ENCODE results near the gene DAAM2.

Gene DAAM2

GRCh38 chr6:39851331-39851730, 59.2 kb downstream of the DAAM2 start:
- H4K20me1 ChIP-seq (ENCODE audit: insufficient read depth, low read length, poor library complexity, severe bottlenecking): no peaks in the 10 kb centered on the region
- no peak for TF ChIP-seq EZH2phosphoT487 (IDR thresholded peaks at IDR 0.05; ENCODE audit: borderline replicate concordance)
- TF ChIP-seq, protein P1, sequence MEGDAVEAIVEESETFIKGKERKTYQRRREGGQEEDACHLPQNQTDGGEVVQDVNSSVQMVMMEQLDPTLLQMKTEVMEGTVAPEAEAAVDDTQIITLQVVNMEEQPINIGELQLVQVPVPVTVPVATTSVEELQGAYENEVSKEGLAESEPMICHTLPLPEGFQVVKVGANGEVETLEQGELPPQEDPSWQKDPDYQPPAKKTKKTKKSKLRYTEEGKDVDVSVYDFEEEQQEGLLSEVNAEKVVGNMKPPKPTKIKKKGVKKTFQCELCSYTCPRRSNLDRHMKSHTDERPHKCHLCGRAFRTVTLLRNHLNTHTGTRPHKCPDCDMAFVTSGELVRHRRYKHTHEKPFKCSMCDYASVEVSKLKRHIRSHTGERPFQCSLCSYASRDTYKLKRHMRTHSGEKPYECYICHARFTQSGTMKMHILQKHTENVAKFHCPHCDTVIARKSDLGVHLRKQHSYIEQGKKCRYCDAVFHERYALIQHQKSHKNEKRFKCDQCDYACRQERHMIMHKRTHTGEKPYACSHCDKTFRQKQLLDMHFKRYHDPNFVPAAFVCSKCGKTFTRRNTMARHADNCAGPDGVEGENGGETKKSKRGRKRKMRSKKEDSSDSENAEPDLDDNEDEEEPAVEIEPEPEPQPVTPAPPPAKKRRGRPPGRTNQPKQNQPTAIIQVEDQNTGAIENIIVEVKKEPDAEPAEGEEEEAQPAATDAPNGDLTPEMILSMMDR (conservative IDR thresholded peaks at IDR 0.05; ENCODE audit: low read length): no peak
- no peaks in the 10 kb centered on the region for H3K4me1 ChIP-seq (ENCODE audit: insufficient read depth, low read length, poor library complexity, severe bottlenecking)
- H3F3A ChIP-seq (ENCODE audit: low read depth): no peaks in the 10 kb centered on the region
- H3K4me2 ChIP-seq (ENCODE audit: low read depth, low read length, poor library complexity, severe bottlenecking): no peak overlapping the region
- no peaks in the 10 kb centered on the region for H3K9me2 ChIP-seq (replicated peaks; ENCODE audit: low read depth, low read length)
- H3K4me3 ChIP-seq (ENCODE audit: low read length, poor library complexity, severe bottlenecking): no peak overlapping the region
- no peak overlapping the region for H2AFZ ChIP-seq (ENCODE audit: low read length)
- no peaks in the 10 kb centered on the region for H3K9me3 ChIP-seq (ENCODE audit: insufficient read depth, low read depth, low read length)
- no peaks in the 10 kb centered on the region for H3K27me3 ChIP-seq (ENCODE audit: insufficient read depth, low read length, poor library complexity, severe bottlenecking)
- no peaks in the 10 kb centered on the region for H3K36me3 ChIP-seq (ENCODE audit: insufficient read depth, low read length)
- H3K9ac ChIP-seq (ENCODE audit: low read depth, low read length, poor library complexity, severe bottlenecking): no peak overlapping the region
- no peaks in the 10 kb centered on the region for H3K79me2 ChIP-seq (ENCODE audit: insufficient read depth, low read length)

GRCh38 chr6:39852324-39852723, 60.1 kb downstream of the DAAM2 start:
- no peaks in the 10 kb centered on the region for H4K20me1 ChIP-seq (ENCODE audit: insufficient read depth, low read length, poor library complexity, severe bottlenecking)
- H3K4me2 ChIP-seq (ENCODE audit: low read depth, low read length, poor library complexity, severe bottlenecking): no peak overlapping the region
- H3K9me2 ChIP-seq (replicated peaks; ENCODE audit: low read depth, low read length): no peaks in the 10 kb centered on the region
- no peaks in the 10 kb centered on the region for H3K4me1 ChIP-seq (ENCODE audit: insufficient read depth, low read length, poor library complexity, severe bottlenecking)
- H3K27me3 ChIP-seq (ENCODE audit: insufficient read depth, low read length, poor library complexity, severe bottlenecking): no peaks in the 10 kb centered on the region
- no peaks in the 10 kb centered on the region for H3F3A ChIP-seq (ENCODE audit: low read depth)
- no peaks in the 10 kb centered on the region for H3K9me3 ChIP-seq (ENCODE audit: insufficient read depth, low read depth, low read length)
- H3K79me2 ChIP-seq (ENCODE audit: insufficient read depth, low read length): no peaks in the 10 kb centered on the region
- TF ChIP-seq, protein P1 (conservative IDR thresholded peaks at IDR 0.05; ENCODE audit: low read length): no peak
- TF ChIP-seq EZH2phosphoT487 (IDR thresholded peaks at IDR 0.05; ENCODE audit: borderline replicate concordance): no peak
- no peak overlapping the region for H2AFZ ChIP-seq (ENCODE audit: low read length)
- no peaks in the 10 kb centered on the region for H3K36me3 ChIP-seq (ENCODE audit: insufficient read depth, low read length)
- H3K4me3 ChIP-seq (ENCODE audit: low read length, poor library complexity, severe bottlenecking): no peak overlapping the region
- no peak overlapping the region for H3K9ac ChIP-seq (ENCODE audit: low read depth, low read length, poor library complexity, severe bottlenecking)

GRCh38 chr6:39853604-39854003, 61.4 kb downstream of the DAAM2 start:
- Histone ChIP-seq H3K4me3 (ENCODE audit: low read length, poor library complexity, severe bottlenecking) (no peak overlapping the region), H3K4me2 (ENCODE audit: low read depth, low read length, poor library complexity, severe bottlenecking) (no peak overlapping the region), H3K36me3 (ENCODE audit: insufficient read depth, low read length) (no peaks in the 10 kb centered on the region), H3K9ac (ENCODE audit: low read depth, low read length, poor library complexity, severe bottlenecking) (no peak overlapping the region), H3K27me3 (ENCODE audit: insufficient read depth, low read length, poor library complexity, severe bottlenecking) (no peaks in the 10 kb centered on the region), H3K9me3 (ENCODE audit: insufficient read depth, low read depth, low read length) (no peaks in the 10 kb centered on the region), H2AFZ (ENCODE audit: low read length) (no peak overlapping the region), H3K4me1 (ENCODE audit: insufficient read depth, low read length, poor library complexity, severe bottlenecking) (no peaks in the 10 kb centered on the region), H3K79me2 (ENCODE audit: insufficient read depth, low read length) (no peaks in the 10 kb centered on the region), H3K9me2 (replicated peaks; ENCODE audit: low read depth, low read length) (no peaks in the 10 kb centered on the region), H4K20me1 (ENCODE audit: insufficient read depth, low read length, poor library complexity, severe bottlenecking) (no peaks in the 10 kb centered on the region), H3F3A (ENCODE audit: low read depth) (no peaks in the 10 kb centered on the region)
- TF ChIP-seq, protein P1 (conservative IDR thresholded peaks at IDR 0.05; ENCODE audit: low read length): no peak
- TF ChIP-seq EZH2phosphoT487 (IDR thresholded peaks at IDR 0.05; ENCODE audit: borderline replicate concordance): no peak

Measured in Loucy (cell line).